NCI-H1048 (cell line): ENCODE measurements around the gene ATF7.

ENCODE experiments used
- DNase-seq: peaks from one replicate; lab custom pipeline; 2025; lab: John Stamatoyannopoulos, UW

Gene ATF7

GRCh38 chr12:53523131-53523530, 103.1 kb downstream of the ATF7 start:
- no peak for DNase-seq

DNA sequence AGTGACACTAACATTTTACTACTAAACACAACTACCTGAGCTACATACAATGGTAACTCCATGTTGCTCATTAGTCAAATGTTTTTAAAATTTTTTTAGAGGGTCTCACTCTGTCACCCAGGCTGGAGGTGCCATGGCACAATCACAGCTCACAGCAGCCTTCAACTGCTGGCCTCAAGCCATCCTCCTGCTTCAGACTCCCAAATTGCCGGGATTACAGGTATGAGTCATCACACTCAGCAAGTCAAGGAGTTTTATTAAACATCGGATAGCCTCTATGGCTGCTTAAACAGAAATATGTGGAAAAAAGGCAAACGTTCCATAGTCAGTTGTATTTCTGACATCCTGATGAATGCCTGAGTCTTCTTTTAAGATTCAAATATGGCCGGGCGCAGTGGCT, 107.8 kb downstream of the ATF7 start:
- DNase-seq: no peak

DNA sequence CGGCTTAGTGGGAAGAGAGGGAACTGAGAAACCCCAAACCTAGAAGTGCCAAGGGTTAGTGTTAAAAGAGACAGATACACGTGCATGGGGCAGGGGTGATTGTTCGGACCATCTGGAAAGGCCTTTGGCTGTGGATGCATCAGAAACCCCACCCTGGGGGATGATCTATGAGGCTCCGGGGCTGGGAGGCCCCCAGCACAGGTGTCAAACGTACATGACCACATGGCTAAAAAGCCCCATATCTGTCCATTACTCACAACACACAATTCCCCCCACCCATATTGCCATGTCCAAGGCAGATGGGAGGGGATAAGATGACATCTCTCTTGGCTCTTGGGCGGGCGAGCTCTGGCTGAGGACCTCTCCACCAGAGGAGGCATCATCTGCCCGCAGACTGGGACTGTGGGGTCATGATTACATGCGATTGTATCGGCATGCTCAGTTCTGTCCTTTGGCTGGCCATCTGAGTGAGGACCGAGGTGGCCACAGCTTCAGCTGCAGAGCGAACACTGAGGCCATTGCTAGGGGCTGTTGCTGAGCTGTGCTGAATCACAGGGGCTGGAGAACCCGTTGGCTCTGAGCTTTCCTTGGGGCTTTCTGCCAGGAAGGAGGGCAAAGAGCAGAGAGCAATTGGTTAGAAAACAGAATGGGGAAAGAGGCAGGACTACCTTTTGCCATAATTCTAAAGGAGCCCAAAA, 109.3 kb downstream of the ATF7 start:
- no peak for DNase-seq

DNA sequence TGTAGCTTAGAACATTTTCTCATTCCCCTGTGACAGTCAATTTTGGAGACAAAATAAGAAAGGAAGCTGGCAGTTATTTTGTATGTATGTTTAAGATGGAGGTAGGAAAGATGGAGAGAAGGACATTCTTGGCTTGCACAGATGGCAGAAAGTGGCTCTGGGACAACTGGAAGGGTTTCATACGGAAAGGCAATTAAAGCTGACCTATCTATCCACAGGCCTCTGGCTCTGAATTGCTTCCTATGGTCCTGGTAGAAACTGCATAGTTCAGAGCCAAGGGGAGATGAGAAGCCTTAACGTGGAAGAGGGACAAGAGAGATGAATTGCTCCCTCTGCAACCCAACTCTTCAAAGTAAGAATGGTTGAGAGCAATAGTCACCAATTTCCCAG, 110.9 kb downstream of the ATF7 start:
- no peak for DNase-seq

DNA sequence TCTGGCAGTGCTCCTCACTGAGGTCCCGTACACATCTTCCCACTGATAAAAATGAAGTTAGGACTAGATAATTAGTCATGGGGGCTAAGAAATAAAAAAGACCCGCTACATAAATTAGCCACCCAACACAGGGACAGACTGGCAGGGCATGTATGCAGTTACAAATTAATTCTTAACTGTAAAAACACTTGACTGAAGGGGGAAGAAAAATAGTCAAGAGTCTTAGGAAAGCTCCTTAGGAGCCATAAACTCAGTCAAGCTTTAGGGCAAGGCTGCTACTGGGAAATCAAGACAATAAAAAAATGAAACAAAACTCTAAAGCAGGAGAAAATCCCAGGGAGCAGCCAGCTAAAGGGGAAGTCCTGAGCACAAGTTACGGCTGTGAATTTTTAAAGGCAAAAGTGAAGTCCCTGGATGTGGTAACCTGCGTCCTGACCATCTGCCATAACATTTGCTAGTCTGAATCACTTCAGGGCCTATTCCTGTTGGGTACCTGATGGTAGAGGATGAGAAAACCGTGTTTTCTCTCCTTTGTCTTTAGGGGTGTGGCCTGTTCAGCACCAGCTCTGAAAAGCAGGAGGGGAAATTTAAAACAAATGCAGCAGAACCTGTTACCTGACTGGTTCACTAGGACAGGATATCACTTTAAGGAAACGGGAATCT, 111.4 kb downstream of the ATF7 start:
- DNase-seq: no peak

DNA sequence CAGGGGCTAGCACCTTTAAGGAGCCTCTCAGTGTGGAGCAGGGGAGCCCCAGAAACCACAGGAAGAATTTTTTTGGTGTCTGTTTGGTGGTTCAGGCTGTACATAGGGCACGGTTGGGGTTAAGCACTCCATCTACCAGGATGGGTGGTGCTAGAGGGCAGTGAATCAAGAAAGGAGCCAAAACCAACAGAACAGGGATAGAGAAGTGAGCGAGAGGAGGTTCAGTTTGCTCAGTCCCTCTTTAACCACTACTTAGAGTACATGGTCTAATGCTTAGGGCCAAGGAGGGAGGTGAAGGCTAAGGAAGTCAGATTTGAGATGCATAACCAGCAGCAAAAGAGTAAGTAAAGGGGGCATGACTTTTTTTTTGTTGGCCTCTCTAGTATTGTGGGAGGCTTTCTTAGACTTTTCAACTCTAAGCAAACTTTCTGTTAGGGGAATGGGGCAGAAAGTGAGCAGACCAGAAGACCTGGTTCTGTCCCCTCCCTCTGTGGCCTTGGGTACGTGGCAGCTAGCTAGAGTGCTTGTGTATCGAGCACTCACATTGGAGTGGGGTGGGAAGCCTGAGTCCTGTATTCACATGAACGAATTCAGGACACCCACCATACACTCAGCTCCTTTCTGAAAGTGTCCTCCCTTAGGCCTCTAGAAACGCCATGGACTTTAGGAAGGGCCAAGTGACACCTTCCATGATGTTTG, 112.3 kb downstream of the ATF7 start:
- DNase-seq: no peak

DNA sequence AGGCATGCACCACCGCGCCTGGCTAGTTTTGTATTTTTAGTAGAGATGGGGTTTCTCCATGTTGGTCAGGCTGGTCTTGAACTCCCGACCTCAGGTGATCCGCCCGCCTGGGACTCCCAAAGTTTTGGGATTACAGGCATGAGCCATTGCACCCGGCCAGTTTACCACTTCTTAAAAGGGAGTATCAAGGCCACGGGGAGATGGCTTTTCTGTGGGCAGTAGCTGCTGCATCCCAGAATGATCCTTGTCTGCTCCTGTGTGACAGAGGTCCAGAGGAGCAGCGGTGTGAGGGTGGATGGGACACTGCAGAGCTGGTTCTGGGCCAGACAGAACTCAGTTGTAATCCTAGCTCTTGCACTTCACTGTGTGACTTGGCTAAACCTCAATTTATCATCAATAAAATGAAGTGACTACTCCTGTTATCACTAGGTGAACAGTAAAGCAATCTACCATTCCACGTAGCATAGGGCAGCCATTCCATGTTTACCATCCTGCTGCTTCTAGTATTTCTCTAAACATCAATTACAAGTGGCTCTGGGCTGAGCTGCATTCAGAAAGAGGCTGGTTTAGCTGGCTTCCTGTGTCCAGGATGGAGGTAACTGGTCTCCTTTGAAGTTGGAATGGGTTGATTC, 115.9 kb downstream of the ATF7 start:
- no peak for DNase-seq

DNA sequence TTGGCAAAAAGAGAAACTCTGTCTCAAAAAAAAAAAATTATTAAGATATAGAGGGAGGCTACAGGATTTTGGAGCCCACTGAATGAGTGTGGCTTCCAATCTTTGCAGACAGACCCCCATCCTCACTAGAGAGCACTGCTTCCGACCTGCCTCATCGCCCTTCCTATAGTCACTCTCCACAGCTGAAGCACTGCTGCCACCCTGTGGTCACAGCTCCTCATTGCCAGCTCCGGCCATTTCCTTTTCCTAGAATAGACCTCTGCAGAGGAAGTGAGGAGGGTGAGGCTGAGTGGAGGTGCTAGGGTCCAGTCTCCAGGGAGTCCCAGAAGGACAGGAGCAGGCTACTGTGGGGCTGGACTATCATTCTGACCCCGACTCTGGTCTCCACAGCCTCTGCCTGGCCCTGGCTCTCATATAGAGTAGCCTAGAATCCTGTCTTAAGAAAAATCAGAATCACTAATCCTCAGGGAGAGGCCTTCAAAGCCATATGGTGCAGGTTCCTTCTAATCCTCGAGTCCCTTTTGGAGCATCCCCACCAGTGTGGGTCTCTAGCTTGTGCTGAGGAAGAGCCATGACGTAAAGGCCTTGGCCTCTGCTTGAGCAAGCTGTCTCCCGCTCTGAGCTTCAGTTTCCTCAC, 117.5 kb downstream of the ATF7 start:
- DNase-seq: peak; percentile 57

DNA sequence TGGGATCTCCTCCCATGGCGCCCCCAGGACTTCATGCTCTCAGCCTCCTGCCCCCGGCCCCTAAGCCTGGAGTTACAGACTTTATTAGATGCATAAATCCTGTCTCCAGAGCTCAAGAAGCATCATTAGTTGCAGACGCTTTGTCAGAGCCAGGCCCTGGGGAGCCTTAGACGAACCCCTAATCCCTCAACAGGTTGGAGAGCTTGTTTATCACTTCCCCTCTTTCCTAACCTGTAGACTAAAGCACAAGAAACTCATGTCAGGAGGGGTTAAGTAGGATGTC, 118.6 kb downstream of the ATF7 start:
- no peak for DNase-seq

GRCh38 chr12:53506881-53507602, 119.1 kb downstream of the ATF7 start, which contains the start of gene NPFF:
Gene NPFF, minus strand, starts transcription at chr12:53507484. Its CDS starts 10 bp downstream, at chr12:53507474.
- no peak for DNase-seq

DNA sequence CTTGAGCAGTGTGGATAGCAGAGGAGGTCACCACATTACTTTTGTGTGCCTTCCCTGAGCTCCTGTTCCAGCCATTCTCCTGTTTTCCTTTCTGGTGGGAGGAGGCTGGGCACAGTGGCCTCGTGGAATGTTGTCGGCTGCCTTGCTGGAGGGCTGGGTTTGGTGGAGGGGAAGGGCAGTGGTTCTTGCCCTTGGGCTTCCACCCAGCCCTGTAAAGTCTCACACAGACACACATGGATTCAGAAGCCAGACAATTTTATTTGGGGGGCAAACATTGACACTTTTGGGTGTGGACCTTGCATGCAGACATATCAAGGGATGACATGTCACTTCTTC, 119.8 kb downstream of the ATF7 start:
- no peak for DNase-seq

DNA sequence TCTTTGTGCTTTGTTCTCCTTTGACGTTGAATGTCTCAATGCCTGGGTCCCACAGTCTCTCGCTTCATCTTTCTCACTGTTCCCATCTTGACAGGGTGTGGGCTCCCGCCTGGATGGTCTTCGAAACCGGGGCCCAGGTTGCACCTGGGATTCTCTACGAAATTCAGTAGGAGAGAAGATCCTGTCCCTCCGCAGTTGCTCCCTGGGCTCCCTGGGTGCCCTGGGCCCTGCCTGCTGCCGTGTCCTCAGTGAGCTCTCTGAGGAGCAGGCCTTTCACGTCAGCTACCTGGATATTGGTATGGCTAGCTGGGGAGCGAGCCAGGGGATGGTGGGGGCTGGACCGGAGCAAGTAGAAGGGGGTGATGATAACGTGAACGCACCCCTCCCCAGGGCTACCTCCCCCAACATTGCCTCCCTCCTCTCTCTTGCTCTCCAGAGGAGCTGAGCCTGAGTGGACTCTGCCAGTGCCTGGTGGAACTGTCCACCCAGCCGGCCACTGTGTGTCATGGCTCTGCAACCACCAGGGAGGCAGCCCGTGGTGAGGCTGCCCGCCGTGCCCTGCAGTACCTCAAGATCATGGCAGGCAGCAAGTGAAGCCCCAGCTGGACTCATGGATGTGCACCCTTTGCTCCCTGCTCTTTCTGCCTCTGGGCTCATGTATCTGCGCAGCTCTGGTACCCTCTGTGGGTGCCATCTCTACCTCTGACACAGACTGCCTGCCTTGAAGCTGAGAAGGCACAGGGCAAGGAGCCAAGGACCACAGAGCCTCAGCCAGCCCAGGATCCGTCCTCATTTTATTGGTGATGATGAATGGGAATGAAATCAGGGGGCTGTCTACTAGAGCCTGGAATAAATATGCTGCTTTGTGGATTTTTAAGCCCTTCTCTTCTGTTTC, 120.4 kb downstream of the ATF7 start:
- no peak for DNase-seq

GRCh38 chr12:53505086-53505485, 121.1 kb downstream of the ATF7 start:
- no peak for DNase-seq

DNA sequence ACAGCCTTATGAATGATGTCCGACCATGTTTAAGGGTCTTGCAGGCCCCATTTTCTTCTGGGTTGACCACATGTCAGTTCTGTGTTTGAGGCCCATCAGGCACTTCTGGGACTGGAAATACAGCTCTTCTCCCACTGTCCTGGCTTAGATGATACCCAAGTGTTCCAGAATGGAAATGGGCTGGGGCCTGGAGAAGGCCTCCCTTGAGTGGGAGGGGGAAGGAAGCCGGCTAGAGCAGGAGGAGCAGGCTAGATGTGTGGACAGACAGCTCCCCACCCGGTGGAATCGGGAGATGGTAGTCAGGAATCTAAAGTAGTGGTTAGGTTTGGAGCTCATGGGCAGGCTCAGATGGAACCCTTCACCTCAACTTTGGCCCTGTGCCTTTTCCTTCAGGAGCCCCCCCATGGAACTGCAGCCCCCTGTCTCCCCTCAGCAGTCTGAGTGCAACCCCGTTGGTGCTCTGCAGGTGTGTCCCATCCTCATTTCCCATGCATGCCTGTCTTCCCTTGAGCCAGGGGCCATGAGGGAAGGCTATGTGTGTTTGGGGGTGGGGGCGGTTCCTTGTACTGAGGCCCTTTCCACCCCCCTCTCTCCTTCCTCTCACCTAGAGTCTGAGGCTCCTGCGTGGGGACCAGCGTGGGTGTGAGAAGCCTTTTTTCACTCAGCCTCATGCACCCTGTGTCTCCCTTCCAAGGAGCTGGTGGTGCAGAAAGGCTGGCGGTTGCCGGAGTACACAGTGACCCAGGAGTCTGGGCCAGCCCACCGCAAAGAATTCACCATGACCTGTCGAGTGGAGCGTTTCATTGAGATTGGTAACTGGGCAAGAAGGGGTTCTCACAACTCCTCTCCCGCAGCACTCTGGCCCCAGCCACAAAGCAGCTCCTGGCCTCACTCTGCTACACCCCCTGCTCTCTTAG, 121.9 kb downstream of the ATF7 start:
- DNase-seq: no peak

- DNase-seq: no peak
Measured at GRCh38 chr12:53502983-53503728, 123.0 kb downstream of the ATF7 start.

GRCh38 chr12:53502331-53502730, 123.9 kb downstream of the ATF7 start:
- DNase-seq: no peak

DNA sequence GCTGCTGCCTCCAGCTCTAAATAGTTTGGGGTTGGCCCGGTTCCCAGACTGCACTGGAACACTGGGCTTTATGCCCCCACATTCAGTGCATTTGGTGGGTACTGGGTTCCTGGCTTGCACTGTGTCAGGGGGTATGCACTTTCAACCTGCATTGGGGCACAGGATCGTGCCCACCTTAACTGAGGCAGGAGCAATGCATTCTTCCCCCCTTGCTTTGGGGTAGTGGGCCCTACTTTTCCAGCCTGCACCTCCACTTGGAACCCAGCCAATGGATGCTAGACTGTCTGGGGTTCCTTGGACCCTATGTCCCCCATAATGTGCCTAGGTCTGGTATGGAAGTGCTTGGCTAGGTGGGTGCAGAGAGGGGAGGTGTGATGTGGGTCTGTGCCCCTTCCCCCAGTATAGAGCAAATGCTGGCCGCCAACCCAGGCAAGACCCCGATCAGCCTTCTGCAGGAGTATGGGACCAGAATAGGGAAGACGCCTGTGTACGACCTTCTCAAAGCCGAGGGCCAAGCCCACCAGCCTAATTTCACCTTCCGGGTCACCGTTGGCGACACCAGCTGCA, 124.5 kb downstream of the ATF7 start:
- no peak for DNase-seq

DNA sequence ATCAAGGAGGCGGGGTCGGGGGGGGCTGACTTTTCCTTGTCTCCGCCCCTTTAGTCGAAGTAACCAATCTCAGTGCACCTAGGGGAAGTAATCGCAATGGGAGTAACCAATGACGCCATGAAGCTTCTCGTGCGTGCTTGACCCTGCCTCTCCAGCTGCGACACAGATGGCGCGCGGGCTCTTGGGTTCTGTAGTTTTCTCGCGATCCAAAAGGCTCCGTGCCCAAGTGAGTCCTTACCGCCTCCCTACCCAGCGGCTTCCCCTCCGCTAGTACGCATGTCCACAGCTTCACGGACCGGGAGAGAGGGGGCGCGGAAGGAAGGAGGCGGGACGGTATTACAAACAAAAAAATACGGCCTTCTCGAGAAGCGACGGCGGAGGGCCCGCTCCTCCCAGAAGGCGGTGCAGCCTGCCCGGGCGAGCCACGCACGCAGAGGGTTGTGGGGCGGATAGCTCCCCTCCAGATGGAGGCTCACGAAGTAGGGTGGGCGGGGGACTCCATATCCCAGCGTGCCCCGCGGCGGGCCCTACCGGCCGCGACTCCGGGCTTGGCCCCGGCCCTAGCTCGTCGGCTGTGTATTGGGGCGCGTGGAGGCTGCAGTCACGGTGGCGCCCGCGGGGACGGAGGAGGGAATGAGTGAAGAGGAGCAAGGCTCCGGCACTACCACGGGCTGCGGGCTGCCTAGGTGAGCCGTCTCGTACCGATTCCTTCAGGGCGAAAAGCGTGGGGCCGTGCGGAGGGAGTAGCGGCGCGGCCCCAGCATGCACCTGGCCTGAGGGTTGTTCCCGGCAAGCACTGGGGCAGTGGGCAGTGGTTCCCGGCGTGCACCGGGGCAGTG, 125.2 kb downstream of the ATF7 start, which contains the start of gene TARBP2:
TARBP2 (plus strand) TSS at position 508 of the 839 bp plus-strand sequence; CDS start at position 634, 126 bp downstream.
- DNase-seq: peak; percentile 96
